HUDEP-2 (cell line): ENCODE measurements around the gene SERPINA12.
"Not testable (repeated sequence)": the region's sequence is repeated elsewhere in the genome, so short reads cannot be mapped to it uniquely, and the experiment has no call there.

Experiments used
- DNase-seq, 76 experiments: peaks; one replicate each; lab custom pipeline; 2025; ENCODE audit not compliant: unreplicated experiment in 76 of 76; lab: John Stamatoyannopoulos, UW

SERPINA12 gene

GRCh38 chr14:94498215-94498614, 11.1 kb downstream of the SERPINA12 start:
- DNase-seq: no peak

- DNase-seq: no peak
Measured at GRCh38 chr14:94494085-94494484, 15.2 kb downstream of the SERPINA12 start.

- no peak for DNase-seq
Measured at GRCh38 chr14:94491511-94491910, 17.8 kb downstream of the SERPINA12 start.

GRCh38 chr14:94489336-94489735, 19.9 kb downstream of the SERPINA12 start:
- DNase-seq: no peak

GRCh38 chr14:94486883-94487282, 22.4 kb downstream of the SERPINA12 start:
- DNase-seq: no peak

GRCh38 chr14:94485944-94486841, 23.1 kb downstream of the SERPINA12 start:
- peak in 12 of 76 experiments; percentile 1 to 27 (median 6) for DNase-seq

- no peak for DNase-seq
Measured at GRCh38 chr14:94484481-94484880, 24.8 kb downstream of the SERPINA12 start.

GRCh38 chr14:94483729-94484275, 25.5 kb downstream of the SERPINA12 start:
- no peak for DNase-seq

GRCh38 chr14:94483071-94483451, 26.2 kb downstream of the SERPINA12 start:
- no peak for DNase-seq

GRCh38 chr14:94482132-94483070, 26.9 kb downstream of the SERPINA12 start:
- not testable (repeated sequence) for DNase-seq

GRCh38 chr14:94481468-94482131, 27.7 kb downstream of the SERPINA12 start:
- DNase-seq: no peak

GRCh38 chr14:94480809-94481208, 28.5 kb downstream of the SERPINA12 start:
- DNase-seq: no peak

- DNase-seq: no peak
Measured at GRCh38 chr14:94478420-94478819, 30.8 kb downstream of the SERPINA12 start.

GRCh38 chr14:94476023-94476422, 33.2 kb downstream of the SERPINA12 start, which contains the start of gene SERPINA9:
TSS of gene SERPINA9 (minus strand) at chr14:94476197. CDS start at chr14:94469840, 6,357 bp downstream.
- DNase-seq: no peak

- no peak for DNase-seq
Measured at GRCh38 chr14:94474581-94475031, 34.7 kb downstream of the SERPINA12 start.

- no peak for DNase-seq
Measured at GRCh38 chr14:94473666-94474410, 35.4 kb downstream of the SERPINA12 start.

- DNase-seq: no peak
Measured at GRCh38 chr14:94472842-94473241, 36.4 kb downstream of the SERPINA12 start.

- no peak for DNase-seq
Measured at GRCh38 chr14:94471045-94471444, 38.2 kb downstream of the SERPINA12 start.

GRCh38 chr14:94470311-94470710, 39.0 kb downstream of the SERPINA12 start:
- DNase-seq: no peak

GRCh38 chr14:94469261-94469660, 40.0 kb downstream of the SERPINA12 start:
- no peak for DNase-seq
